H1 (cell line): ENCODE data around the gene CADPS.

ENCODE experiments used
- ATF2 ChIP-seq: IDR thresholded peaks from 2 replicates; pipeline ENCODE4 v1.6.1; 2012; ENCODE audit warnings: low read length, inconsistent platforms
- BACH1 ChIP-seq: IDR thresholded peaks from 2 replicates; pipeline ENCODE4 v1.6.1; 2012; ENCODE audit warnings: low read length, improper control_type of control experiment
- CTCF ChIP-seq, 3 experiments: IDR thresholded peaks; 1 replicate in 2 of 3; 2 replicates in 1 of 3; pipeline versions ENCODE4 v1.5.1 to v1.6.1; 2011; ENCODE audit warnings: low read length in 3 of 3, mild to moderate bottlenecking in 3 of 3, inconsistent platforms in 2 of 3, low read depth in 1 of 3, moderate library complexity in 1 of 3; ENCODE audit not compliant: insufficient read depth in 1 of 3; ENCODE audit errors: control extremely low read depth in 1 of 3
- EZH2 ChIP-seq: fragments of 200-600 bp; sonication (generic); IDR thresholded peaks from 2 replicates; pipeline ENCODE4 v1.7.1; 2012; ENCODE audit warnings: low read depth, mild to moderate bottlenecking, moderate library complexity, low read length, inconsistent platforms; ENCODE audit not compliant: severe bottlenecking
- POLR2A ChIP-seq, 2 experiments: IDR thresholded peaks; 1 replicate in 1 of 2; 2 replicates in 1 of 2; pipeline ENCODE4 v1.6.1; 2011; ENCODE audit warnings: low read depth in 2 of 2, low read length in 2 of 2, mild to moderate bottlenecking in 2 of 2; ENCODE audit errors: control extremely low read depth in 1 of 2
- POLR2AphosphoS5 ChIP-seq: IDR thresholded peaks from 2 replicates; pipeline ENCODE4 v1.6.1; 2011; ENCODE audit warnings: low read depth, low read length
- SUZ12 ChIP-seq: fragments of 200-600 bp; sonication (generic); IDR thresholded peaks from 2 replicates; pipeline ENCODE4 v1.6.1; 2012; ENCODE audit warnings: mild to moderate bottlenecking, inconsistent platforms, low read length, moderate library complexity, mixed read lengths

GRCh38 chr3:62454916-62455315 is 420.3 kb downstream of the CADPS start:
- TF ChIP-seq CTCF (IDR thresholded peaks at IDR 0.05; ENCODE audit: control extremely low read depth in 1 of 3, insufficient read depth in 1 of 3, low read depth in 1 of 3, low read length in 3 of 3) (no peak), EZH2 (no peak), POLR2AphosphoS5 (no peak), POLR2A (IDR thresholded peaks at IDR 0.05; ENCODE audit: control extremely low read depth in 1 of 2, low read depth in 2 of 2, low read length in 2 of 2) (no peak), BACH1 (no peak), ATF2 (no peak), SUZ12 (no peak)
